ES-I3 (cell line): ENCODE measurements around the gene NR2E1.

Source experiments
- H3K36me3 ChIP-seq: 2 replicates; pipeline ENCODE4 v1.6.1; 2013; ENCODE audit warnings: mild to moderate bottlenecking, low read length, control low read depth, moderate library complexity; ENCODE audit not compliant: insufficient read depth
- H3K4me1 ChIP-seq: 2 replicates; pipeline ENCODE4 v1.6.1; 2013; ENCODE audit warnings: mild to moderate bottlenecking, control low read depth, low read length; ENCODE audit not compliant: insufficient read depth
- H3K9ac ChIP-seq: 2 replicates; pipeline ENCODE4 v1.6.1; 2013; ENCODE audit warnings: low read depth, mild to moderate bottlenecking, low read length, moderate library complexity
- H3K9me3 ChIP-seq: 2 replicates; pipeline ENCODE4 v1.6.1; 2013; ENCODE audit warnings: mild to moderate bottlenecking, low read length, moderate library complexity; ENCODE audit not compliant: control insufficient read depth, insufficient read depth

The NR2E1 gene

GRCh38 chr6:108198761-108199498 lies 33.1 kb downstream of the NR2E1 start:
- Histone ChIP-seq H3K9me3 (no peaks in the 10 kb centered on the region), H3K36me3 (no peaks in the 10 kb centered on the region), H3K9ac (no peak overlapping the region), H3K4me1 (no peaks in the 10 kb centered on the region; the same call in 1 of the 2 replicates)

DNA sequence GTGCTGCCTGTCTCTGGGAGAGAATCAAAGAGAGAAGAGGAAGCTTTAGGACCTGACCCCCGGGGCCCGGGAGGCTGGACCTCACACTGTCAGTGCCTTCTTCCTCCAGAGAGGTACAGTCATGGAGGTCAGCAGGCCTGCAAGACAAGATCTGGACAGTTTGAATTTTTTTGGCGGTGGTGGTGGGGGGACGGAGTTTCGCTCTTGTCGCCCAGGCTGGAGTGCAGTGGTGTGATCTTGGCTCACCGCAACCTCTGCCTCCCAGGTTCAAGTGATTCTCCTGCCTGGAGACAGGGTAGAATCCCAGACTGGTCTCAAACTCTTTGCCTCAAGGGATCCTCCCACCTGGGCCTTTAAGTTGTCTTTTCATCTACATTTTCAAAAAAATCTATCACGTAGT lies 34.4 kb downstream of the NR2E1 start:
- Histone ChIP-seq H3K36me3 (no peaks in the 10 kb centered on the region), H3K4me1 (no peaks in the 10 kb centered on the region; the same call in 1 of the 2 replicates), H3K9ac (no peak overlapping the region), H3K9me3 (no peaks in the 10 kb centered on the region)

- Histone ChIP-seq H3K4me1 (no peaks in the 10 kb centered on the region; the same call in 1 of the 2 replicates), H3K36me3 (no peaks in the 10 kb centered on the region), H3K9me3 (no peaks in the 10 kb centered on the region), H3K9ac (no peak overlapping the region)
These were observed 34.8 kb downstream of the NR2E1 start for GRCh38 chr6:108200631-108201030.

GRCh38 chr6:108203189-108204112 lies 37.6 kb downstream of the NR2E1 start:
- H3K36me3 ChIP-seq = no peaks in the 10 kb centered on the region
- H3K9me3 ChIP-seq = no peaks in the 10 kb centered on the region
- no peak overlapping the region for H3K9ac ChIP-seq
- H3K4me1 ChIP-seq = peaks cover 6% of the 10 kb centered on the region; the same call in 1 of the 2 replicates

DNA sequence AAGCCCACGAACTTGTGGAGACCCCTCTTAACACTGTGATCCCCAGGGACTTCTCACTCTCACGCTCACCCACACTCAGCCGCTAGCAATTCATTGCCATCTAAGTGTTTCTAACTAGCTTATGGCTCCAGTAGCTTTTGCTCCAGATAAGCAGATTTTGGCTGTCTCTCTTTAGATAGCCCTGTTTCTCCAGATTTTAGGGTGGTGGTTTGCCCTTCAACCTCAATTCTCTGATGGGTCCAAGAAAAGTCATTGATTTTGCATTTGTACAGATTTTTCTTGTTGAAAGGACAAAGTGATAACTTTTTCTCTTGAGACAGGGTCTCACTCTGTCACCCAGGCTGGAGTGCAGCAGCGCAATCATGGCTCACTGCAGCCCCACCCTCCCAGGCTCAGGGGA lies 41.2 kb downstream of the NR2E1 start:
- Histone ChIP-seq H3K9ac (no peak overlapping the region), H3K9me3 (no peaks in the 10 kb centered on the region)

GRCh38 chr6:108209738-108210137 lies 43.9 kb downstream of the NR2E1 start:
- peaks cover 6% of the 10 kb centered on the region; the same call in 1 of the 2 replicates for H3K4me1 ChIP-seq
- H3K9ac ChIP-seq = no peak overlapping the region
- no peaks in the 10 kb centered on the region for H3K36me3 ChIP-seq
- H3K9me3 ChIP-seq = no peaks in the 10 kb centered on the region

More for the DNA sequence above, 41.2 kb downstream of the NR2E1 start:
- peaks cover 6% of the 10 kb centered on the region; the same call in 1 of the 2 replicates for H3K4me1 ChIP-seq
- no peaks in the 10 kb centered on the region for H3K36me3 ChIP-seq

- H3K36me3 ChIP-seq = no peaks in the 10 kb centered on the region
These were observed 44.7 kb downstream of the NR2E1 start for GRCh38 chr6:108210556-108210955.

DNA sequence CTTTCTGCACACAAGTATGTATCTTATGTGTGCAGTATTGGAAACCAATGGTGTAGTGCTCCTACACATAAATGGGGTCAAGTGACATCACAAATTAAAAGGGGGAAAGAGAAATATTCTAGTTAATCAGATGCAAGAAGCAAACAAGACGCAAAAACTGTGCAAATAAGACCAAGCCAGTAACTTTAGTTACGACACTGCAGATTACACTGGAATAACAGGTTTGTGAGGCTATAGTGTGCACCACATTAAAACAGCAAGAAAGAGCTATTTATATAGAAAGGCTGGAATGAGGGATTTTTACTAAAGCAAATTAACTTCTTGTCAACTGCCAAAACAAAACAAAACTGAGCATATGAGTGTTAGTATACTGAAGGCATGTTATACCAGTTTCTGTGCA lies 45.8 kb downstream of the NR2E1 start:
- Histone ChIP-seq H3K4me1 (peaks cover 5% of the 10 kb centered on the region; the same call in 1 of the 2 replicates), H3K9ac (no peak overlapping the region), H3K36me3 (no peaks in the 10 kb centered on the region), H3K9me3 (no peaks in the 10 kb centered on the region)

More at GRCh38 chr6:108210556-108210955, 44.7 kb downstream of the NR2E1 start:
- Histone ChIP-seq H3K9me3 (no peaks in the 10 kb centered on the region), H3K4me1 (peaks cover 6% of the 10 kb centered on the region; the same call in 1 of the 2 replicates), H3K9ac (no peak overlapping the region)

GRCh38 chr6:108222064-108222463 lies 56.2 kb downstream of the NR2E1 start:
- Histone ChIP-seq H3K4me1 (peaks cover 5% of the 10 kb centered on the region; the same call in 1 of the 2 replicates), H3K36me3 (no peaks in the 10 kb centered on the region), H3K9me3 (no peaks in the 10 kb centered on the region), H3K9ac (no peak overlapping the region)

GRCh38 chr6:108222504-108222903 lies 56.7 kb downstream of the NR2E1 start:
- Histone ChIP-seq H3K4me1 (peaks cover 10% of the 10 kb centered on the region; the same call in 1 of the 2 replicates), H3K36me3 (no peaks in the 10 kb centered on the region), H3K9ac (no peak overlapping the region), H3K9me3 (no peaks in the 10 kb centered on the region)

- no peak overlapping the region for H3K9ac ChIP-seq
These were observed 61.5 kb downstream of the NR2E1 start for GRCh38 chr6:108227290-108227689.

DNA sequence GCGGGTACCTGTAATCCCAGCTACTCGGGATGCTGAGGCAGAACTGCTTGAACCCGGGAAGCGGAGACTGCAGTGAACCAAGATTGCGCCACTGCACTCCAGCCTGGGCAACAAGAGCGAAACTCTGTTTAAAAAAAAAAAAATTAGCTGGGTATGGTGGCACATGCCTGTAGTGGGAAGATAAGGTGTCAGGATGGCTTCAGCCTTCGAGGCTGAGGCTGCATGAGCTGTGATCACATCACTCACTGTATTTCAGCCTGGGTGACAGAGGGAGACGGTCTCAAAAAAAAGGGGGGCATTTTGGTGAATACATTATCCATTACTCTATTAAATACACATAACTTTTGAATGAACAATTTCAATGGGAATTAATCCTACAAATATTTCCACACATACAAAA lies 62.6 kb downstream of the NR2E1 start:
- H3K4me1 ChIP-seq = peaks cover 13% of the 10 kb centered on the region; the same call in 1 of the 2 replicates
- H3K36me3 ChIP-seq = no peaks in the 10 kb centered on the region
- H3K9me3 ChIP-seq = no peaks in the 10 kb centered on the region
- H3K9ac ChIP-seq = no peak overlapping the region

More at GRCh38 chr6:108227290-108227689, 61.5 kb downstream of the NR2E1 start:
- Histone ChIP-seq H3K4me1 (peaks cover 13% of the 10 kb centered on the region; the same call in 1 of the 2 replicates), H3K36me3 (no peaks in the 10 kb centered on the region), H3K9me3 (no peaks in the 10 kb centered on the region)

DNA sequence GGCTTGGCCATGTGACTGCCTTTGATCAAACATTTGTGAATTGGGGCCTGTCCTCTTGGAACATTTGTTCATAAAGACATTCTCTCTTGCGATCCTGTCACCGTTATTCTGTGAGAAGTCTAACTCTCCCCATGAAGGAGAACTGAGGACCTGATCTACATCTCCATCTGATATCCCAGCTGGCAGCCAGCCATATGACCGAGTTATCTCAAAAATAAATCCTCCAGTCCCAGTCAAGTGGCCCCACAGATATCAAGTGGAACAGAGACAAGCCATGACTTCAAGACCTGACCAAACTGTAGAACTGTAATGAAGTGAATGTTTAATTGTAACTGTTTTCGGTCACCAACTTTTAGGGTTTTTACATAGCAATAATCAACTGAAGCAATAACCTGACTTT lies 69.3 kb downstream of the NR2E1 start:
- Histone ChIP-seq H3K36me3 (no peaks in the 10 kb centered on the region), H3K9ac (no peak overlapping the region), H3K9me3 (no peaks in the 10 kb centered on the region)

DNA sequence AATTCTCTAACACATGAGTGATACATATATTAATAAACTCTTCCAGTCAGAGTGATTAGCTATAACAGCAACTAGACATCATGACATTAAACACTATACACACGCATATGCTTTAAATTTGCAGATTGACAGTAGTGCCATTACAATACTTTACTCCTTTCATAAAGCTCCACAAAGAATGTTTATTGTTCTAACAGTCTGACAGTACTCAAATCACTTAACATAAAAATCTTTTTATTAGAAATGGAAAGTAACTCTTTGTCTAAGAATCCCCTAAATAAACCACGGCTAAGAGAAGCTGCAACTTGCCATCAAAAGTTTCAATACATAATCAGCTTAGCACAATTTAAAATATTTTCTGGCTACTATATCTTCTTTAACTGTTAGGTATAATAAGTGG lies 71.0 kb downstream of the NR2E1 start:
- Histone ChIP-seq H3K9ac (no peak overlapping the region), H3K9me3 (no peaks in the 10 kb centered on the region), H3K36me3 (no peaks in the 10 kb centered on the region), H3K4me1 (no peaks in the 10 kb centered on the region)

More for the DNA sequence above, 69.3 kb downstream of the NR2E1 start:
- no peaks in the 10 kb centered on the region for H3K4me1 ChIP-seq
